Heart left ventricle (tissue), 16 donors: ENCODE results near the gene ITGA2. TPM values are rescaled to one million over a fixed set of nuclear protein-coding genes. Genes with fewer than 3 reads are reported as not detected.
A peak's percentile ranks its signal among the peaks of the same experiment; 100 is the strongest.

ENCODE experiments used
- ATAC-seq, 4 donors: fragments of 200-7000 bp; cut with Tn5 transposase; one replicate each; pipeline ENCODE4 v1.9.1; 2020 to 2022; ENCODE audit warnings: moderate library complexity in 4 of 4, mild to moderate bottlenecking in 3 of 4, moderate number of reproducible peaks in 1 of 4
- DNase-seq, 5 donors: peaks; one replicate each; pipeline ENCODE4 v3.0.0-alpha.2; 2020
- H3K27ac ChIP-seq, 12 donors: fragments of 200-600 bp; sonication (generic) in 4 of 12; one replicate each; pipeline versions ENCODE4 v1.5.0 to v1.8.0; 2016 to 2022; ENCODE audit warnings: mild to moderate bottlenecking in 2 of 12
- H3K27me3 ChIP-seq, 9 donors: fragments of 200-600 bp; sonication (generic) in 2 of 9; one replicate each; pipeline versions ENCODE4 v1.5.1 to v1.8.0; 2016 to 2022; ENCODE audit warnings: mild to moderate bottlenecking in 3 of 9
- H3K36me3 ChIP-seq, 9 donors: fragments of 200-600 bp; sonication (generic) in 2 of 9; one replicate each; pipeline versions ENCODE4 v1.5.0 to v1.8.0; 2018 to 2022; ENCODE audit warnings: mild to moderate bottlenecking in 2 of 9
- H3K4me1 ChIP-seq, 12 donors: fragments of 200-600 bp; sonication (generic) in 4 of 12; one replicate each; pipeline versions ENCODE4 v1.5.0 to v1.8.0; 2016 to 2022; ENCODE audit warnings: mild to moderate bottlenecking in 3 of 12
- H3K4me3 ChIP-seq, 12 donors: fragments of 200-600 bp; sonication (generic) in 4 of 12; one replicate each; pipeline versions ENCODE4 v1.5.0 to v1.8.0; 2017 to 2022; ENCODE audit warnings: mild to moderate bottlenecking in 9 of 12, moderate library complexity in 4 of 12
- H3K9me3 ChIP-seq, 12 donors: fragments of 200-600 bp; sonication (generic) in 4 of 12; one replicate each; pipeline versions ENCODE4 v1.5.0 to v1.8.0; 2016 to 2022; ENCODE audit warnings: mild to moderate bottlenecking in 1 of 12
- POLR2A ChIP-seq, 2 donors: fragments of 450-650 bp; IDR thresholded peaks; one replicate each; pipeline ENCODE4 v1.6.1; 2017; ENCODE audit warnings: antibody characterized with exemption in 2 of 2, mild to moderate bottlenecking in 2 of 2, moderate library complexity in 2 of 2
- WGBS, 4 donors: extraction: QIAGEN DNeasy Blood & Tissue Kit in 2 of 4; methylation state at CpG; one replicate each; pipeline versions ENCODE4 v1.1.5 to v1.1.7; 2013 to 2018; 5-methylcytosine and 5-hydroxymethylcytosine counted together
- intact Hi-C, 10 donors: fragments of 100-400 bp; cut with DNase I; formaldehyde crosslinking; loops; one replicate each; pipeline versions ENCODE4 v1.11.1 to v1.14.2; 2022
- polyA plus RNA-seq, 2 donors: library from polyadenylated mRNA; stranded (reverse); fragments of 200-250 nt; gene quantifications; one replicate each; pipeline ENCODE4 v1.2.3, GENCODE V29; 2013
- total RNA-seq, 9 donors: library from RNA; depleted of rRNA in 2 of 9; stranded (reverse); fragments of >200 nt in 2 of 9; fragmentation: NEBNext Ultra II Directional in 3 of 9; extraction: Animal tissue kit (Norgen Biotek cat#: 25700) in 3 of 9; gene quantifications; one replicate each; pipeline versions ENCODE4 v1.1.0 to v1.2.4, GENCODE V29; 2016 to 2023
- TF ChIP-seq, protein P1 (sequence below), 12 donors: fragments of 200-600 bp; sonication (generic) in 4 of 12; IDR thresholded peaks; one replicate each; pipeline versions ENCODE4 v1.5.0 to v1.8.0; 2018 to 2022; ENCODE audit warnings: antibody characterized with exemption in 12 of 12, mild to moderate bottlenecking in 5 of 12
- donor health status: ischemic (EF 13 %, LVEDD 7.1; RV severe dilation, severe dysfunction).
- donor health status: healthy with polysubstance abuse.
- donor health status: DM: no; HTN: yes; CAD: no.
- donor health status: DM: no; HTN: no; CAD: no.
- donor health status: ischemic (EF 25% LVEDD 6.9; RV normal size, moderate dysfunction).
- donor health status: ischemic (EF 25% LVEDD 5.7; RV mildly dilated, moderate dysfunction).
- donor health status: healthy.
- donor health status: DM: yes; HTN: yes; CAD: no.
- donor health status: ischemic (EF 35%, LVEDD 5.7; RV mildly dilated, moderate dysfunction).
- donor health status: nonischemic (EF 11% LVEDD 7.7; RV severe dilation, severe dysfunction).
- donor health status: DM: yes; HTN: yes; CAD: no.
- donor health status: PGD.
- donor health status: ischemic (EF 29% LVEDD 5.4; RV normal size, mild dysfunction).
- donor health status: nonischemic (EF 23%, LVEDD 6.1; RV moderate dilation, normal function).

Gene ITGA2
- total and polyA plus RNA-seq, 11 donors = 0.23 to 10.7 (median 1.00) TPM

DNA sequence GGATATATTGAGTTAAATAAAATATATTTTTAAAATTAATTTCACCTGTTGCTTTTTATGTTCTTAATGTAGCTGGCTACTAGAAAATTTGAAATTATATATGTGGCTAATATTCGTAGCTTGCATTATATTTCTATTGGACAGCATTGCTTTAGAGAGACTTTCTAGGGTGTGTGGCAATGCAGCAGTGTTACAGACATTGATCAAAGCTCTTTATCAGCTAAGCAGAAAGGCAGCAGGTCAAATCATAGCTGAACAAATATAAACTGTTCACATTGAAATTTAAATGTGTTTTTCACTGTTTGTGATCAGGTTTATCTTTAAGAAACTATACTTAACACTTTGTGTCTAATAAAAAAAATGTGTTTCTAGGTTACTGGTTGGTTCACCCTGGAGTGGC is 52.6 kb downstream of the ITGA2 start:
- no peaks in the 10 kb centered on the region for H3K9me3 ChIP-seq
- WGBS, 4 donors = 78 to 81% (median 79%) methylated on average over 1 of the region's 1 CpG
- intact Hi-C loops = no loop called here
- no peak for ATAC-seq
- no peaks in the 10 kb centered on the region for H3K36me3 ChIP-seq
- no peaks in the 10 kb centered on the region for H3K27me3 ChIP-seq
- no peak overlapping the region for H3K4me3 ChIP-seq
- H3K4me1 ChIP-seq = peaks cover 0 to 33% (median 19%) of the 10 kb centered on the region in 12 donors
- no peak overlapping the region for H3K27ac ChIP-seq
- DNase-seq = no peak
- TF ChIP-seq, protein P1, sequence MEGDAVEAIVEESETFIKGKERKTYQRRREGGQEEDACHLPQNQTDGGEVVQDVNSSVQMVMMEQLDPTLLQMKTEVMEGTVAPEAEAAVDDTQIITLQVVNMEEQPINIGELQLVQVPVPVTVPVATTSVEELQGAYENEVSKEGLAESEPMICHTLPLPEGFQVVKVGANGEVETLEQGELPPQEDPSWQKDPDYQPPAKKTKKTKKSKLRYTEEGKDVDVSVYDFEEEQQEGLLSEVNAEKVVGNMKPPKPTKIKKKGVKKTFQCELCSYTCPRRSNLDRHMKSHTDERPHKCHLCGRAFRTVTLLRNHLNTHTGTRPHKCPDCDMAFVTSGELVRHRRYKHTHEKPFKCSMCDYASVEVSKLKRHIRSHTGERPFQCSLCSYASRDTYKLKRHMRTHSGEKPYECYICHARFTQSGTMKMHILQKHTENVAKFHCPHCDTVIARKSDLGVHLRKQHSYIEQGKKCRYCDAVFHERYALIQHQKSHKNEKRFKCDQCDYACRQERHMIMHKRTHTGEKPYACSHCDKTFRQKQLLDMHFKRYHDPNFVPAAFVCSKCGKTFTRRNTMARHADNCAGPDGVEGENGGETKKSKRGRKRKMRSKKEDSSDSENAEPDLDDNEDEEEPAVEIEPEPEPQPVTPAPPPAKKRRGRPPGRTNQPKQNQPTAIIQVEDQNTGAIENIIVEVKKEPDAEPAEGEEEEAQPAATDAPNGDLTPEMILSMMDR (IDR thresholded peaks at IDR 0.05) = no peak
- no peak for TF ChIP-seq POLR2A (IDR thresholded peaks at IDR 0.05)

DNA sequence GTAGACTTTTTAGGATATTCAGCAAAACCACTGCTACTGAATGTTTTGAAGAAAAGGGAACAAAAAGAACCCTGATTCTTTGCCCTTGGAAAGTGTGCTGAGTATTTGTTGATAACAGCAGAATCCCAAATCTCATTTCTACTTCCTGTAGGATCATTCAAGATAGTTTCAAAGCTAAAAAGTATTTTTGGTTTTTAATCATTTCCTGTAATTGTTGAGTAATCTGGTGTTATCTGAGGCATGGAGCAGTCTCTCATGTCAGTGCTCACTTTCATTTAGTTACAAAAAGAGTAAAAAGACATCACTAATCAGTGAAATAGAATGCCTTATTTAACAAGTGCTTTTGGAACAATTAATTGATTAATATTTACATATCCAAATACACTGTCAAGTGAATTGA is 56.1 kb downstream of the ITGA2 start:
- no peak overlapping the region for H3K4me3 ChIP-seq
- ATAC-seq (peak in 1 of 4 donors; percentile 18), DNase-seq (no peak)
- TF ChIP-seq POLR2A (IDR thresholded peaks at IDR 0.05) = no peak
- TF ChIP-seq, protein P1 (IDR thresholded peaks at IDR 0.05) = no peak
- intact Hi-C loops = no loop called here
- H3K9me3 ChIP-seq = no peaks in the 10 kb centered on the region
- no peaks in the 10 kb centered on the region for H3K27me3 ChIP-seq
- no peak overlapping the region for H3K27ac ChIP-seq
- H3K36me3 ChIP-seq = no peaks in the 10 kb centered on the region
- H3K4me1 ChIP-seq = peaks cover 0 to 15% (median 3%) of the 10 kb centered on the region in 12 donors

DNA sequence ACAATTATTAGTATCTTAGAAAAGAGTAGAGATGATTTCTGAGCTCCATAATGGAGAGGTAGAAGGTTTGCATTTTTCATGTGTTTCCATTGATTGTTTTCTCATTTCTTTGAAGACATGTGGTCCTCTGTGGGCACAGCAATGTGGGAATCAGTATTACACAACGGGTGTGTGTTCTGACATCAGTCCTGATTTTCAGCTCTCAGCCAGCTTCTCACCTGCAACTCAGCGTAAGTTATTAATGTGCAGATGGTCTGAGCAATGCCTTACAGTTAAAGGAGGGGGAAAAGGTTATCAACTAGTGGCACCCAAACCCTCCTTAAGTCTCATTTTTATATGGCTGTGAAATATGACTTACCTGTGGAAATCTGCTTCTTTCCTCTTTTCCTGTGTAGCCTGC is 59.1 kb downstream of the ITGA2 start:
- 86 to 95% (median 95%) methylated on average over 2 of the region's 2 CpGs for WGBS, 4 donors
- no peaks in the 10 kb centered on the region for H3K9me3 ChIP-seq

DNA sequence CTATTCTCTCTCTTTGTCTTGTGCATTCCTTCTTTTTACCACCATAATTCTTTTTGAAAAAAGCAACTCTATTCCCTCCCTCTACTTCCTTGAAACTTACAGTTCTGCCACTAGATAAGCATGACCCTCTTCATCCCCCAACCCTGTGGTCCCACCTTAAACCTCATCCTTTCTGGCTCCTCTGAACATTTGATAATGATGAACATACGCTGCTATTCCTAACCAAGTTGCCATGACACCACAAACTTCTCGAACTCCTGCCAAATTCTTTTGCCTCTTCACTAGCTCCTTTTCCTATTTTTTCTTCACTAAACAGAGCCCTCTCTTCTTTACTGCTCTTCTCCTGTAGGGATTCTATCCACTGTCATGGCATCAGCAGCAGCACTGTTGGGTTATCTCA is 63.3 kb downstream of the ITGA2 start:
- TF ChIP-seq, protein P1 (IDR thresholded peaks at IDR 0.05) = no peak
- no peak for TF ChIP-seq POLR2A (IDR thresholded peaks at IDR 0.05)
- intact Hi-C loops = no loop called here
- H3K27me3 ChIP-seq = no peaks in the 10 kb centered on the region
- H3K9me3 ChIP-seq = no peaks in the 10 kb centered on the region
- H3K36me3 ChIP-seq = no peaks in the 10 kb centered on the region
- ATAC-seq (no peak), DNase-seq (no peak)
- no peak overlapping the region for H3K27ac ChIP-seq
- WGBS, 4 donors = 75 to 88% (median 81%) methylated on average over 2 of the region's 2 CpGs
- H3K4me3 ChIP-seq = no peak overlapping the region
- peaks cover 0 to 4% (median 0%) of the 10 kb centered on the region in 12 donors for H3K4me1 ChIP-seq

More for the DNA sequence above, 59.1 kb downstream of the ITGA2 start:
- intact Hi-C loops = no loop called here
- ATAC-seq = no peak
- Histone ChIP-seq H3K36me3 (no peaks in the 10 kb centered on the region), H3K27me3 (no peaks in the 10 kb centered on the region), H3K4me3 (no peak overlapping the region), H3K4me1 (peaks cover 0 to 15% (median 3%) of the 10 kb centered on the region in 12 donors), H3K27ac (no peak overlapping the region)
- TF ChIP-seq POLR2A (IDR thresholded peaks at IDR 0.05) = no peak
- TF ChIP-seq, protein P1 (IDR thresholded peaks at IDR 0.05) = no peak
- DNase-seq = no peak
